Glomerular visceral epithelial cell (primary cell): ENCODE measurements around the gene TMOD4.

Experiments used
- DNase-seq: peaks from one replicate; pipeline ENCODE4 v3.0.0-alpha.2; 2016; ENCODE audit errors: extremely low spot score

Gene TMOD4

DNA sequence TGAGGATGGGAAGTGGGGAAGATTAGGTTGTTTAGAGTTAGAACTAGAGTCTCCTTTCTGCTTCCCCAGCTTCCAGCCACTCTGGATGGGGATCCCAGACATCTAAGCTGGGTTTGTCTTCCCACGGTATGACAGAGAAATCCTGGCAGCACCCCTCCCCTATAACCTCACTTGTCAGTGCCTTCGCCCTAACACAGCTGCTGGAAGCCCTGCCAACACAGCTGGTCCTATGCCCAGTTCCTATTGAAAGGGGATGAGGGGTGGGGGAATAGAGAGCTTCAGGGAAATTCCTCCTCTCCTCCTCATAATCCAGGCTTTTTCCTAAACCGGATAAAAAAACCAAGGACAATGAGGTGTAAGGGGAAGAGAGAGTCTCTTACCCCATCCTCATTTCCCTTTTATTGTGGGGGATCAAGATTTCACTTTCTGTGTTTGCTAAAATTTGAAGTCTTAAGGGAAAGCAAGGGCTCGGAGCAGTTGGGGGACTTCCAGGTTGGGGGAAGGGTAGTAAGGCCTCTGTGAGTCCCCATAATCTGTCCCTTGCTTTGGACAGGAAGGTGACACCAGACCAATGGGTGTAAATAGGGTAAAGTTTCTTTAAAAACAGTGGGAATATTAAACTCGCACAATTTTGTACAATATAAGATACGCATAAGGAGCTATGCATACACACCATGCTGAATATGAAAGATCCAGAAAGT, 590 bp downstream of the TMOD4 start:
- no peak for DNase-seq

DNA sequence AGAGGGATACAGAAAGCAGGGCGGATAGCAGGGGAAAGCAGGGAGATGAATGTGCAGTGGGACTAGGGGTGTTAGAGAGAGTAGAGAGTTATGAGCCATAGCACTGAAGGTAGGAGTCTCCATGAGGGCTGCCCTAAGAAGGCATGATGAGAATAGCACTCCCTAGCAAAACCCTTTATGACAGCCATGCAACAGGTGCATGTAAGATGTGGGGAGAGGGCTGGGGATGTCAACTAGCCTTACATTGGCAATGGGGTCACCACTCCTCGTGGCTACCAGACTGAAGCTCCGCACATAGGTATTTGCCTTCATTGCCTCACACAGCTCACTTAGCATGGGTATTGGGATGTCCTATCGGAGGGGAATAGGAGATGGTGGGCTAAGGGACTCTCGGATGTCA, 4.6 kb downstream of the TMOD4 start:
- no peak for DNase-seq

DNA sequence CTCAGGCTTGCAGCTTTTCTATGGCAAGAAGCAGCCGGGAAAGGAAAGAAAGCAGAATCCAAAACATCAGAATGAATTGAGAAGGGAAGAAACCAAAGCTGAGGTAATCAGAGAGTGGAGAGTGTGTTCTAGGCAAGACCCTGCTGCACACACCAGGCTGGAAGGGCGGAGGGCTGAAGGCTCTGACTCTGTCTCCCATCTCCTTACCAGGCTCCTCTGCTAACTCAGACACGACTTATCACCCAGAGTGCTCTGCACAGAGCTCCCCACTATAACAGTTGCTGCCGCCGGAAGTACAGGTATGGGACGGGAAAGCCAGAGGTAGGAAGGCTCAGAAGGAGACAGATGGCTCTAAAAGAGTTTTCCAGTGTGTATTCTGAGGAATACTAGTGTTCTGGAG, 8.7 kb downstream of the TMOD4 start:
- DNase-seq: no peak

DNA sequence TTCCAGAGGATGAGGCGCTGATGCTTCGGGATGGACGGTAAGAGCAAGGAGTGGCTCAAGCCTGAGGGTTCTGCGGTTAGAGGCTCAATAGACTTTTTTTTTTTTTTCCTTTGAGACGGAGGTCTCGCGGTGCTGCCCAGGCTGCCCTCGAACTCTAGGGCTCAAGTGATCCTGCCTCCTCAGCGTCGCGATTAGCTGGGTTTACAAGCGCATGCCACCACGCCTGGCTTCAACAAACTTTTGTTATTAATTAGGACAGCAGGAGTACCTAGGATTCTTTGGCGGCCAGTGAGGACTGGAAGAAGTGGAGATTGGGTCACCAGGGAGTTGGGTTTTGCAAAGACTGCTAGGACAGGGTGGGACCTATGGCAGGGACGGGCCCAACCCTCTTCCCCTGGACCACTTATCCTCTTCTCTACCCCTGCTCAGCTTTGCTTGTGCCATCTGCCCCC, 9.2 kb downstream of the TMOD4 start:
- peak; percentile 71 for DNase-seq

DNA sequence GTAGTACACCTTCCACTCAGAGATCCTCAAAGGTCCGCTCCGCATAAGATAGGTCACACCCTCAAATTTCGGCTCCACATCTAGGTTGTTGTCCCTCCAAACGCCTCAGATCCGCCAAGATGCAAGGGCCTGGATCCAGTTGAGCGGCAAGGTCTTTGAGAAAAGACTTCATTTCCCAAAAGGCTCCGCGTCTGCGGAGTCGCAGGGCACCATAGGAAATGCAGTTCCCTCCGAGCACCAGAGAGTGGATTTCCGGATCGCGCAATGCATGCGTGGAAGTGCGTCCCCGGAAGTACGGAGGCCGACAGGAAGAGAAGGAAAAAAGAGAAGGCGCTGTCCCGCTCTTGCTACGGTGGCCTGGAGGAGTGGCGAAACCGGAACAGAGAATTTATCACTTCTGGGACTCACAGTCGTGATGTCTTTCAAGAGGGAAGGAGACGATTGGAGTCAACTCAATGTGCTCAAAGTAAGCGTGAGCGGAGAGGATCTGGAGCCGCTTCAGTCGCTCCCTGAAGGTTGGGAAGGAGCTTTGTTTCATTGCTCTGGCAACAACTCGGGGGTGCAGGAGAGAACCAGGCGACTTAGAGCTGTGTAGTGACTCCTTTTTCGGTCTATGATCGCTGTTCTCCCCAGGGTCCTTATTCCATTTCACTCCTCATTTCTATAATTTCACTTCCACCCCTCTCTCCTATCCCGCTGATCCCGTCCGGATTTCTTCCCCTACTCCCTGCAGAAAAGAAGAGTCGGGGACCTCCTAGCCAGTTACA, 9.9 kb downstream of the TMOD4 start, which contains the start of the genes LYSMD1 and SCNM1:
Gene LYSMD1, minus strand, starts transcription at position 165 of the 767 bp plus-strand sequence. CDS start 644 bp downstream, outside the sequence.
Gene SCNM1, plus strand, starts transcription at position 407 of the 767 bp plus-strand sequence. Its CDS starts 9 bp downstream, at position 416.
- DNase-seq: peak; percentile 99

DNA sequence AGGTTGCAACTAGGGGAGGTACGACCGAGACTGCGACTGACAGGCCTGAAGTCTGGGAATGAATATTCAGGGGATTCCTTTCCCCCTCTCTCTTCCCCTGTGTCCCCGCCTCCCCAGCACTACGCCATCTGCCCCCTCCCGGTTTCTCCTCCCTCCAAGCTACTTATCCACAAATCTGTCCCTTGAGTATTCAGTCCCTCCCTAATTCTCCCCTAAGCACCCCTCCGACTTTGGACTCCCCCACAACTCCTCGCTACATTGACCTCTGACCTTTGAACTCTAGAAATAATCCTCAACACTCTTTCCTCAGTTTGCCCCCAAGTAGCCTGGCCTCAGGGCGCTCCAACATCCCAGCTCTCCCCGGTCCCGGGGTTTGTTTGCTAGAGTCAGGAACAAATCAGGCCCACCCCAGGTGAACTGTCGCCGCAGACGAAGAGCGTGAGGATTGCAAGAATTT, 10.5 kb downstream of the TMOD4 start:
- DNase-seq: peak; percentile 49

DNA sequence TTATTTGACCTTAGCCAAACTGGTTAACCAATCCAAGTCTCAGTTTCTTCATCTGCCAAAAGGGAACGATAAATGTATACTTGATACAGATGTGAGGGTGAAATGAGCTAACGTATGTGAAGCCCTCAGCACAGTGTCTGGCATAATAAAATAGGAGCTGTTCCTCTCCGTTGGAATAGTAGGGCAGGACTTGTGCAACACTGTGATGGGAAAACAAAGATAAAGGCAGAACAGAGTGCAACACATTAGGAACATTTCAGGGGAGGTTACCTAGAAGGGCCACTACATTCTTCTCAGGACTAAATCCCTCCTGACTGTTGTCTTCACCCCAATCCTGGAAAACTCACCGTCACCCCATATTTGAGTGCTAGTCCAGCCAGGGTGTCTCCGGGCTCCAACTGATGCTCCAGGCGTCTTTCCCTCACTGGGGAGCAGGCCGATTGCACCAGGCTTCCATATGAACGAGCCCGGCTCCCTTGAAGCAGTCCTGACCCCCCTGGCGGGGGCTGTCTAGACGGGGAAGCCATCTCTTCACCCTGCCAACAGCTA, 11.0 kb downstream of the TMOD4 start:
- DNase-seq: no peak

DNA sequence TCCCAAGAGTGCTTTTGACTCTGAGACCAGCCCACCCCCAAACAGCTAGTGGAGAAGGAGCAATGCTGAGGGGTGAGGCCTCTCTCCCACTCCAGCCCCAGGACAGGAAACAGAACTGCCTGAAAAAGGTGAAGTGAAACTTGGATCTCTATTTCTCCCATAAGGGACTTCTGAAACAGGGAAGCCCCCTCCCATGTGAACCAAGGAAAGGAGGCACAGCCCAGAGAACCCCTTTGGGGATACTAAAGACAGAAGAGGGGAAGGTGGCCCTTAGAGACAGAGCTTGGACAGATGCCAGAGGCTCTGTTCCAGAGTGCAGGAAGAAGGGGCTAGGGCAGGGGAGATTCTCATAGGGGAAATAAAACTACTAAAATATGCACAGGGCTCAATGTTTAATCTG, 16.4 kb downstream of the TMOD4 start:
- DNase-seq: no peak

DNA sequence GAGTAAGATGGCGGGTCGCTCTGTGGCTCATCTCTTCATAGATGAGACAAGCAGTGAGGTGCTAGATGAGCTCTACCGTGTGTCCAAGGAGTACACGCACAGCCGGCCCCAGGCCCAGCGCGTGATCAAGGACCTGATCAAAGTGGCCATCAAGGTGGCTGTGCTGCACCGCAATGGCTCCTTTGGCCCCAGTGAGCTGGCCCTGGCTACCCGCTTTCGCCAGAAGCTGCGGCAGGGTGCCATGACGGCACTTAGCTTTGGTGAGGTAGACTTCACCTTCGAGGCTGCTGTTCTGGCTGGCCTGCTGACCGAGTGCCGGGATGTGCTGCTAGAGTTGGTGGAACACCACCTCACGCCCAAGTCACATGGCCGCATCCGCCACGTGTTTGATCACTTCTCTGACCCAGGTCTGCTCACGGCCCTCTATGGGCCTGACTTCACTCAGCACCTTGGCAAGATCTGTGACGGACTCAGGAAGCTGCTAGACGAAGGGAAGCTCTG, 17.0 kb downstream of the TMOD4 start:
- no peak for DNase-seq

DNA sequence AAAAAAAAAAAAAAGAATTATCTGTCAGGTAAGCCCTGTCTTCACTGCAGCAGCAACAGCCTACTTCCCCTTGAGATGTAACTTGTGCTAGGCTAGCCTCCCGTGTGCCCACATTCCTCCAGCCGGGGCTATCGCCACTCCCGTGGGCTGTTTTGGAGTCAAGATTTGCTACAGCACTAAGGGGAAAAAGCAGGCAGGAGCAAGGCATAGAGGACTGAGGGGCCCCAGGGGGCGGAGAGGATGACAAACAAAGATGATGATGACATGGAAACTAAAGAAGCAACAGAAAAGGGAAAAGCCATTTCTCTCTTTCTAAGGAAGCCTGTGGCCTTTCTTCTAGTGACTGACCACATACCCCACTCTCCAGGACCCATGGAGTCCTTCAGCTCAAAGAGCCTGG, 17.5 kb downstream of the TMOD4 start:
- DNase-seq: no peak

DNA sequence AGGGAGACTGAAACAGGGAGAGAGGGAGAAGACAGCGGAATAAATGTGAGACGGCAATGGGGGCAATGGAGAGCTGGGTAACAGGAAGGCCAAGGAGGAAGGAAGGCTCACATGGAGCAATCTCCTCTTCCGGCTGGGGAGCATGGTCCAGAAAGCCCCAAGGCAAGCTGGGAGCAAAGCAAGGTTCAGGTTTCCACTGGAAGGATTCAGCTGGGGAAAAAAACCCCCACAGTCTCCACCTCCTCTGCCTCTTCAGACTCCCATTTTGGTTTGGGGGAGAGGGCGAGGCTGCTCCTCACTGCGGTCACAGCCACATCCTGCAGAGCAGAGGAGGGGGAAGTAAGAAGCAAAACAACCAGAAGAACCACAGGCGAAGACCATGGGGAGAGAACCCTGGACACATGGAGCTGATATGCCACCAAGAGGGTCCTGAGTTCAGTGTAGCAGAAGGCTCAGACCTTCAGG, 18.7 kb downstream of the TMOD4 start:
- no peak for DNase-seq

DNA sequence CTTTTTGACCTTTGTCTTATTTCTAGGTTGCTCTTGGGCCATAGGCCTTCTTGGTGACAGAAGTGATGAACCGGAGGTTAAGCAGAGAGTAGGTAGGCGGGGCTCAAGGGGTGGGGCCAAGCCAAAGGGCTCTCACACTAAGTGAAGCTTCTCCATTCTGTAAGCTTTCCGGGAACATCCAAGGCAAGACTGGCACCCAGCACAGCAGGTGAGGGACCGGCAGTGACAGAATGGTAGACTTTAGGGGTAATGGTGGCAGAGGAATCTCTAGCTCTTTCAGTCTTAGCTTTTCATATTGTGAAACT, 19.3 kb downstream of the TMOD4 start, which contains the start of gene TNFAIP8L2:
Gene TNFAIP8L2, plus strand, starts transcription at position 135 of the 305 bp plus-strand sequence. CDS start 2,049 bp downstream, outside the sequence.
- no peak for DNase-seq

DNA sequence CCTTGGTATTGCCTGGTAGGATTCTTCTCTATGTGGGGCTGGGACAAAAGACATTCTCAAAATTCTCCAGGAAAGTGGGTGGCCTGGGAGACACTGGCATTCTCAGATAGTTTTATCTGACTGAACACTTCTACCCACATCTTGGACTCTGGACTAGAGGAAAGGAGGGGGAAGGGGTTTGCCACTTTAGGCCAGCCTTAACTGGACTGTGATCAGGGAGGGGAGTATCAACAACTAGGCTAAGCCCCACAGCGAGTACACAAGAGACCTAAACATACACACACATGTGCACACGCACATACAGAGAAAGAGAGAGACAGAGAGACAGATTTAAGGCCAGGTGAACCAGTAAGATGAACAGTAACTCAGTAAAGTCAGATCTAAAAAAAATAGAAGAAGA, 28.1 kb downstream of the TMOD4 start:
- DNase-seq: no peak

DNA sequence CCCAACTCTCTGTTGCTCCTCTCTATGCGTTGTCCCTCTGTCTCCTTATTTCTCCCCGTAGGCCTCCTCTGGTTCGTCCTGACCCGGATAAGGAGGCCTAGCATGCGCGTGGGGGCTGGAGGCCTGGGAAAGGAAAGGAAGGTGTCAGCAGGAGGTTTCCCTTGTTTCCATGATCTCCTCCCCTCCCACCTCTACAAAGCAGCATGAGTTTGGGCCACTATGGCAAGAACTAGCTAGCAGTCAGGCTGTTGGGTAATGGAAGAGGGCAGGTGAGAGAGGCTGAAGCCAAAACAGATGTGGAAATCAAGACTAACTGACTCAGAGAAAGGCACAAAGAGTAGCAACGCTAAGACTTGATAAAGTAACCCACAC, 28.7 kb downstream of the TMOD4 start:
- DNase-seq: no peak

DNA sequence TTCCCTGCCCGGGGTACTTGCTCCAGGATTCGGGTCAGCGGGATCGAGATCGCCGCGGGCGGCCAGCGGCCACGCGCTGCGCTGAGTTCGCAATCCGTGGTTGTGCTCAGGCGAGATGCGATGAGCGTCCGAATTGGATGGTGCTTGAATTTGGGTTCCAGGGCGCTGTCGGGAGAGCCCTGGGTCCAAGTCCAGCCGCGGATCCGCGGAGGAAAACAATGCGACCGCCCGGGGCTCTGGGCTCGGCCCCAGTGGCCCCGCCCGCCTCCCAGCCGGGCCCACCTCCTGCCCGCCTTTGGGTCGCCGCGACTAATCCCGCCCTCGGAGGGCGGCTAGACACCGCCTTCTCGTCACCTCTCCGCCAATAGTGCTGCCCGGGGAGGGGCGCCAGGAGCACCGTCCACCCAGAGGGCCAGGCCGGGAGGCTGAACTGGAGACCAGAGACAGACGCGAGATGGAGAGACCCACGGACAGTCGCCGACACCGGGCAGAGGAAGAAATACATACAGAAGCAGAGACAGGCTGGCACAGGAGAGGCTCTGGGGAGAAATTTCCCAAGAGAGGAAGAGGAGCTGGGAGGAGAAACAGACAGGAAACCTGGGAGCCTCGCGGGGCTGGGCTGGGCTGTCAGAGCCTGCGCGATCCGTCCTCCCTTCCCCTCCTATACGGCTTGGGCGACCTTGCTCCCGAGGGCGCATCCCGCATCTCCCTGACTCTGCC, 29.2 kb downstream of the TMOD4 start, which contains the start of gene SEMA6C:
Gene SEMA6C, minus strand, starts transcription at position 220 of the 720 bp plus-strand sequence. CDS start 4,010 bp downstream, outside the sequence.
- DNase-seq: peak; percentile 93

DNA sequence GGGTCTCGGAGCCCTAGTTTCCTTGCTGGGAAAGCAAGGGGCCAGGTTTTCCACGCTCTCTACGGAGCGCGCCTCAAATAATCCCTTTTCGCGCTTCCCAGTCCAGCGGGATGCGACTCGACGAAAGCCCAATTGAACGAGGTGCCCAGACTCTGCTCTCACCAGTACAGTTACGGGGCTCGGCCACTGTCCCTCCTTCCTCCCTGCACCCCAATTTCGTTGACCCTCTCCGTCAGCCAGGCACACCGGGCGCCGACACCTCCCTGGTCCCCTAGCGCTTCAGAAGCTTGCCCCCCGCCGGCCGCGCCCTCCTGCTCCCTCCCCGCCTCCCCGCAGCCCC, 29.7 kb downstream of the TMOD4 start:
- DNase-seq: no peak

DNA sequence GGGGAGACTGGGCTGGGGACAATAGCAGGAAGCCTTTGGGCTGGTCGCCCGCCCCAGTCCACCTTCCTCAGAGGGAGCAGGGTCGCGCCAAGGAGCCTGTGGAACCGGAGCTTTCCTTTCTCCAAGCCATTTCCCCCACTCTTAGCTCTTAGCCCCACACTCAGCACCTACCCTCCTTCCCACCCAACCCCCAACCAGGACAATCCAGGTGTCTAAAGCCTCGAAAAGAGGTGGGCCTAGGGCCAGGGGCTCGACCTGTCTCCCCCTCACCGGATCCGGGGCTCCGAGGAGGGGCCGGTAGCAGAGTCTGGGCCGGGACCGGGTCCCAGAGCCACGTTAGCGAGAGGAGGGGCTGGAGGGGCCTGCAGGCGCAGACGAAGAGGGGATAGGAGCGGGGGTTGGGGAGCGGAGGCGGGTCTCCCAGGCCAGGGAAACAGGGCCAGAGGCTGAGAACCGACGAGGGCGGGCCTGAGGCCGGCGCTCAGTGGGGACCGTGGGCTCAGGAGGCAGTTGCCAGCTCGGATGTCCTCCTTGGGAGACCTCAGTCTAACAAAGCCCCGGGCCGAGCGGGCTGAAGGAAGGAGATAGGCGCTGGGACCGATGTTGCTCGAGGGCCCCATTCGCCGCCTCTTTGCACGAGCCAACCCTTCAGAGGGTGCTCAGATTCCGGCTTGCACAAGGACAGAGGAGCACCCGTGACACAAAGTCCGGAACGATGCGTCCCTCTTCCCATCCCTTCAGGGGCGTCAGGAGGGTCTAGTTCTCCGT, 30.3 kb downstream of the TMOD4 start:
- no peak for DNase-seq

DNA sequence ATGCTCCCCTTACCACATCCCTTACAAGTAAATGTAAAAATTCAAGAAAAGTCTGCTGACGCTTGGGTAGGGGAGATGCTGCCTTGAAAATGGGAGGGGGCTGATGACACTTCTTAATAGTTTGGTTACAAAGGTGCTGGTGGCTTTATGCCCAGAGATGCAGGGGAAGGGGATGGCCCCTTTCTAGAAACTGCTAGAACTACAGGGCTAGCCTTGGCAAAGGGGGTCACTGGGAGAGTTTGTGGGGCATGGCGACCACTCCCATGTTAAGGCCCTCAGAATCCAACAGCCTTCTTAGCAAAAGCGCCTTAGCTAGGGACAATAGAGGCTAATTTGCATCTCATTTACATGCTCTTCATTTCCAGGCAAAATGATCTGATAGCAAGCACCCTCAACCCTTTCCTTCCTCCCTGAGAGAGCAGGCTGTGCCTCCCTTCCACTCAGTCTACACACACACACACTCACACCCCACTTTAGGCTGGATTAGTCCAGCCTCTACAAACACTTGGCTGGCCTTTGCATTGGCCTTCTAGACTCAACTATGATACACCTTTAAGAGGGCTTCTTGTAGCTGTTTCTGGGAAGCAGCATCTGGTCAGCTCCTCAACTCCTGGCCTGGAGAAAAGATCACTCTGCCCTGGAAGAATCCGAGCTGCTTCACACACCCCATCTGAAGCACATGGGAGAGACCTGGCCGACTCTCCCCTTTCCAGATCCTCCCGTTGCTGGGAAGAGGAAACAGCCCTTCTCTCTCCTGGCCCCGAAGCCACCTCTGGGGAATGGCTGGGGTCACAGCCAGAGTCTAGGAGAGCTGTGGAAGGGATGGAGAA, 31.1 kb downstream of the TMOD4 start:
- no peak for DNase-seq

DNA sequence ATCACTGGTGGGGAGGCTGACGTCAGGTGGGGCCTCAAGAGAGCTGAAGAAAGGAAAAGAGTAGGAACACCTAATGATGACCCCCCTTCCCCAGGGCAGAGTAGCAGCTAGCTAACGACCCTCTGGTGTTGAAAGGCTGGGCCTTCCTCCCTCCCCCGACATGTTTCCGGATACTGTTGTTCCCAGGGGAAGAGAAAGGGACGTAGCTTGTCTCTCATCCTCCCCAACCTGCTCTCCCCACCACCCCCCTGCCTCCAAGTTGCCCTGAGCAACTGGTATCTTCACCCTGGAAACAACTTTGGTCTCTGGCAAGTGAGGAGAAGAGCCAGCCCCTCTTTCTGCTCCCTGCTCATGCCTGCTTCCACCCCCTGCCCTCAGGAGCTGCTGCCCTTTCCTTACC, 31.8 kb downstream of the TMOD4 start:
- no peak for DNase-seq

DNA sequence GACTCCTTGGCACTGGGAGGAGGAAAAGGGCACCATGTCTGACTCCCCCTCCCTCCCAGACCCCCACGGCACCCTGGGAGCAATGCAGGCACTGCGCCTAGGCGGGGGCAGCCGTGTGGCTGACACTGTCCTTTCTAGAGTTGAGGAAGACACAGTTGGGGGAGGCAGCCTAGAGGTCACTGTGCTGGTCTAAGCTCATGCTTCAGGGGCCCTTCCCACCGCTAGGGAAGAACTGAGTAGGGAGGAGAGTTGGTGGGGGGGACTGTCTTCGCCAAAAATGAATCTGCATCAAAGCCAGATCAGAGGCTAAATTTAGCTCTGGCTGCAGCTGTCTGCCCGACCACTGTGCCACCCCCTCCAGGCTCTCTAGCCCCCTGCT, 32.7 kb downstream of the TMOD4 start:
- DNase-seq: no peak
